NCI-H1436 (cell line): ENCODE results near the gene ZPBP.

Source experiments
- DNase-seq: peaks from one replicate; lab custom pipeline; 2025; lab: John Stamatoyannopoulos, UW

ZPBP gene, protein sequence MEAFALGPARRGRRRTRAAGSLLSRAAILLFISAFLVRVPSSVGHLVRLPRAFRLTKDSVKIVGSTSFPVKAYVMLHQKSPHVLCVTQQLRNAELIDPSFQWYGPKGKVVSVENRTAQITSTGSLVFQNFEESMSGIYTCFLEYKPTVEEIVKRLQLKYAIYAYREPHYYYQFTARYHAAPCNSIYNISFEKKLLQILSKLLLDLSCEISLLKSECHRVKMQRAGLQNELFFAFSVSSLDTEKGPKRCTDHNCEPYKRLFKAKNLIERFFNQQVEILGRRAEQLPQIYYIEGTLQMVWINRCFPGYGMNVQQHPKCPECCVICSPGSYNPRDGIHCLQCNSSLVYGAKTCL

DNA sequence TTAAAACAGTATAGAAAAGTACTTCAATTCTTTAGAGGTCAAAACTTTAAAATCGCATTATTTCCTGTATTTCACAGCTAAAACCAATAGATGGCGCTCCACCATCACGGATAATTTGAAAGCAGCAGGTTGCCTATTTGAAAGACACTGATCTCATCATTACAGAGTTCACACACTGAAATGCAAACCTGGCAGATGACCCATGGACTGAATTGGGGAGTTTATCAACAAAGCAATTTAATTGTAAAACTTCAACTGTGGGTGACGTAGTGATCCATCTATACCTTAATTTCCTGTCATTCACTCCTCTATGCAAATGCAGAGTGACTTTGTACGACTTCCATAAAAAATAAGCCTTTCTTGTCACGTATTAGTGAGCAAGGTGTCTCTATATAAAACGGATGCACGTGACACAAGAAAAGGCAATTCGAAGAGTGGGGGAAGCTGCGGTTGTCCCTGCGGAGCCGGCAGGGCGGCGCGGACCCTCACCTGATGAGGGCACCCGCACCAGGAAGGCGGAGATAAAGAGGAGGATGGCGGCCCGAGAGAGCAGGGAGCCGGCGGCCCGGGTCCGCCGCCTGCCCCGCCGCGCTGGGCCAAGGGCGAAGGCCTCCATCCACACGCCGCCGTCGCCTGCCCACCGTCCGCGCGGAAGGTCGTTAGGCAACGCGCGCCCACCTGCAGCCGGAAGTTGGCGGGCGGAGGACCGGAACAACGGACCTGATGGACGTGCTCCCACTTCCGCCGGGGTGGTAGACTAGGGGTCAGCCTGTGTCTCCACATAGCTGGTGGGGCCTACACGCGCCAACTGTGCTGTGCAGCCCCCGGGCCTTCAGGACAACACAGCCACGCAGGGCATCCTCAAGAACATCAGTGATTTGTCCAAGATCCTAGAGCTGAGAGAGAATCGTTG lies at the start of gene ZPBP:
Gene ZPBP, minus strand, starts transcription at position 668 of the 913 bp plus-strand sequence. Its CDS starts 52 bp downstream, at position 616.
- peak; percentile 24 for DNase-seq

DNA sequence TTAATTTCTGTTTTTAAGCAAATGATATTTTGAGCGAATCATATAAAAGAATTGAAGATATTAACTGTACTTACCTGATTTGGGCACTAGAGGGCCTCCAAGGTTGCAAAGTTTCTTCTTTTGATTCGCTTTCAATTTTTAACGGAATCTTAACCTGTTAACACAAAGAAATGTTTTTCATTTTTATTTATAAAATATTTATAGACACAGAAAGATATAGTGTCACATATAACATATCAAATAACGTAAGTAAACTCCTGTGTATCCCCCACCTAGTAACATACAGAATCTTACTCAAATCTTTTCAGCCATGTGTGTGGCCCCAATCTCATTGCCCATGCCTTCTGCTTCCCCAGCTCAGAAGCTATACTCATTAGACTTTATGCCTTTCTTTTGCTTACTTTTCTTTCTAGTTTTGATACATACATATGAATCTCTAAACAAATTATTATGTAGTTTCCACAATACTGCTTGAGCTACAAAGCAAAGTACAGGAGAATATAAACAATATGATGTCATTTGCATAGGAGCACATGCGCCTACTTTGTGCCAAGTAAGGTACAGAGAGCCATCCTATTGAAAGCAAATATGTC lies 49.5 kb upstream of the ZPBP start:
- DNase-seq = peak; percentile 30

DNA sequence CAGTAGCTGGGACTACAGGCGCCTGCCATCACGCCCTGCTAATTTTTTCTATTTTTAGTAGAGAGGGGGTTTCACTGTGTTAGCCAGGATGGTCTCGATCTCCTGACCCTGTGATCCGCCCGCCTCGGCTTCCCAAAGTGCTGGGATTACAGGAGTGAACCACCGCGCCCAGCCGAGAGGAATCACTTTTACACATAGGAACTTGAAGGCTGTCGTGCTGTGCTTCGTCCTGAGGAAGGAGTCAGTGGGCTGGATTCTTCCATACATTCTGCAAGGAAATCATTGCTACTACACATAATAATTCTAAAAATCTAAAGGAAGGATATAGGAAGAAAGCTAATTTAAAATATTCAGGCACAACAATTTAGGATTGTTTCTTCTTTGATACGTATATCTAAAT lies 48.8 kb upstream of the ZPBP start:
- DNase-seq = no peak

DNA sequence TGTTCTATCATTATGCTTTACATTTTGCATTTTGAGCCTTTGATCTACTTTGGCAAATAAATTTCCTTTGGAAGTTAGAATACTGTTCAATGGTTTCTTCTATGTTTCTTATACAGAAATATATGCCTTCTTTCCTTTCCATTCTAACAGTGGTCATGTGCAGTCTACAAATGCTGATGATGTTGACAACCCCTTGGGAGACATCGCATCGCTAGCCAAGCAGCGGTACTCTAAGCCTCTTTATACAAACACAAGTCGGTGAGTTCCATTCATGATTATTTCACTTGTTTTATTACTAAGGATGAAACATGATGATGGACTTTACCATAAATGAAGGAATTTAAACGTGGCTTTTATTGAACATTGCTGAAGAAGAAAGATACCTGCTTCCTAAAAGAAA lies 48.1 kb upstream of the ZPBP start:
- DNase-seq = no peak

DNA sequence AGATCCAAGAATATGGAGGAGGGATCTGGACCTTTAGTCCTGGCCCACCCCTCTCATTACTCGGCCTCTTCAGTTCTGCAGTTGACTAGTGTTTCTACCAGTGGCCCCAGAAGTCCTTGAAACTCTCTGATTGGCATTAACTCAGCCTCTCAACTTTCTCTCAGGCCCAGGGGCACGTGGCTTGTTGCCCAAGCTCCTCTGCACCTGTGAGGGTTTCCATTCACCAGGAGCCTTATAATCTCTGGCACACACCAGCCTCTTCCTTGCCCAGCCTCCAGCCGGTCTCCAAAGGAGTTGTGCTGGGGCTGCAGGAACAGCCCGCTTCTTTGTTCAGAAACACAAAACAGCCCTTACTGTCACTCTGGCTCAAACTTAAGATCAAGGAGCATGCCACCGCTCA lies 47.6 kb upstream of the ZPBP start:
- no peak for DNase-seq

DNA sequence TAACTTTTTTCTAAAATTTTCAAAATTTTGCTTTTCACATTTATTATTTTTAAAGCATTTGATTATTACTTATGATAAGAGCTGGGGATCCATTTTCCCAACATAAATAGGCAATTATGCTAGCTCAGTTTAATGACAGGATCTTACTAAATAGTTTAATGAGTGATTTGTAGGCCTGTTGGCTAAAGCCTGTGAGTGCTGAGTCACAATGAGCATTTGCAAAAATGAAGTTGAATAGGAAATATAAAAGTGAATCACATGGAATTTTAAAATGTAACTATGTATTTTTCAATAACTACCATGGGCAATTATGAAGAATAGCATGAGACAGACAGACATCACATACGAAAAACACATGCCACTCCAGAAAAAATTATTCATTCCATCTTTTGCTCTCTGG lies 45.1 kb upstream of the ZPBP start:
- no peak for DNase-seq

DNA sequence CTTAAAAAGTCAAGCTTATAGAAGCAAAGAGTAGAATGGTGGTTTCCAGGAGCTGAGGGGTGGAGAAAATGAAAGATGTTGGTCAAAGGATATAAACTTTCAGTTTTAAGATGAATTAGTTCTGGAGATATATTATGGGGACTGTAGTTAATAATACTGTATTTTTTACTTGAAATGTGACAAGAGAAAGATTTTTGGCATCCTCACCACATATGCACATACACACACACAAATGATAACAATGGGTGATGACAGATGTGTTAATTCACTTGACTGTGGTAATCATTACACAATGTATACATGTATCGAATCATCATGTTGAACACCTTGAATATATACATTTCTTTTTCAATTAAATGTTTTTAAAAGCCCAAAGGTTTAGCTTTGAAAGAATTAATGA lies 32.7 kb upstream of the ZPBP start:
- DNase-seq = no peak

DNA sequence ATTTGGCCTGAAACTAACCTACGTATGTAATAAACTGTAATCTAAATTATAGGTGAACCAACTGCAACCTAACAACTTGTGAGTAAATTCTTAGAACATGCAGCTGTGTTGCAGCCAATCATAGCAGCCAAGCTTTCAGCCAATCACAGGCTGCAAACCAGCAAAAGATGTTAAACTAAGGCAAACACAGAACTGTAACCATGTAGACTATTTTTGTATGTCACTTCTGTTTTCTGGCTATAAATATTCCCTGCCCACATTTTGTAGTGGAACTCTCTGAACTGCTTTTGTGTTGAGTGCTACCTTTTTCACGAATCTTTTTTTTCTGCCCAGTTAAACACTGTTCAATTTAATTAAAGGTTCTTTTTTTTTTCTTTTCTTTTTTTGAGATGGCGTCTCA lies 28.2 kb upstream of the ZPBP start:
- no peak for DNase-seq

DNA sequence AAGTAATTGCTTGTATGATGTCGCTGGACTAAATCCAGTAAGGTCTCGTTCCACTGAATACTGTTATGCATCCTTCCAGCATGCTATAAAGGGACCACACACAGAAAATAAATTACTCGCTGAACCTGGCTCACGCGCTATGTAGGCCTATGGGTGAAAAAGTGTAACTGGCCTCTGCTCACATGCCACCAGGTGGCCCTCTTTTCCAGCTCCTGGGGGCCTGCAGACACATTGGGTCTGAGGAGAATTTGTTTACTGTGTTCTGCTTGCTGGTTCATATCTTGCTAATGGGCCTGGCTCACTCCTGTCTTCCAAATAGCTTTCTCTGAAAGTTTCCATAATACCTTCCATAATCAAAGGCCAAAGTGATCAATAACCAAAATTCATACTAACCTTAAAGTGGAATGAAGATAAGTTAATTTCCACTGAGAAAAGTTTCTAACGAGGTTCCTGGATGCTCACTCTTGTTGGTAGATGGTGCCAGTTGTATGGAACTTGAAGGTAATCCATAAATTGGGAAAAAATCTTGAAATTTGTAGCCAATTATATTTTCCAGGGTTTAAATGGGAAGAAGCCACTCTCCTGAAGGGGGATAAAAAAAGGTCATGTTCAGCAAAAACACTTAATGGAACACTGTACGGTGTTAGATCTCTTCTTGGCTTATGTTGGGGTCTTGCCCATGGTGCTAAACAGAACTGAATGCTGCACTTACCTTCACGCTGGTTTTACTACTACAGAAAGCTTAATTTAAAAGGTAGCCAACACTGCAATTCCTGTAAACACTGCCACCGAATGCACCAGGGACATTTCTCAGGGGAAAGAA lies 27.0 kb upstream of the ZPBP start:
- no peak for DNase-seq

DNA sequence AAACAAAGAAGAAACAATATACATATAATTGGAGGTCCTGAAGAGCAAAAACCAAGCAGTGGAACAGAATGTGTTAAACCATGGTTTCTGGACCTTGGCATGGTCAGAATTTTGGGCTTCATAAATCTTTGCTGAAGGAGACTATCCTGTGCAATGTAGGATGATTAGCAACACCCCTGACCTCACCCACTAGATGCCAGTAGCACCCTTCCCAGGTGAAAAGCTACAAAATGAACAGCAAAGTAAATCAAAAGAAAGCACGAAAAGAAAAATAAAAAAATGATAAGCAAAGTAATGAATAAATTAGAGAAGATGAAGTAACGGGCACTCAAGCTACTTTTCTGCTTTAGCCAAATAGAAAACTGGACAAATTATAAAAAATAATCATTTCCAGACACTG lies 19.2 kb upstream of the ZPBP start:
- no peak for DNase-seq

DNA sequence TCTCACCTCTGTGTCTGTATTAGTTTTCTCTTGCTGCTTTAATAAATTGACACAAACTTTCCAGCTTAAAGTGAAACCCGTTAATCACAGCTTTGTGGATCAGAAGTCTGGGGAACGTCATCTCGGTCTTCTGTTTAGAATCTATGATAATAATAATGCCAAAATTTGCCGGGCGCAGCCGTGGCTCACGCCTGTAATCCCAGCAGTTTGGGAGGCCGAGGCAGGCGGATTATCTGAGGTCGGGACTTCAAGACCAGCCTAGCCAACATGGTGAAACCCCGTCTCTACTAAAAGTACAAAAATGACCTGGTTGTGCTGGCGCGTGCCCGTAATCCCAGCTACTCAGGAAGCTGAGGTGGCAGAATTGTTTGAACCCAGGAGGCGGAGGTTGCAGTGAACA lies 8.8 kb upstream of the ZPBP start:
- DNase-seq = no peak

DNA sequence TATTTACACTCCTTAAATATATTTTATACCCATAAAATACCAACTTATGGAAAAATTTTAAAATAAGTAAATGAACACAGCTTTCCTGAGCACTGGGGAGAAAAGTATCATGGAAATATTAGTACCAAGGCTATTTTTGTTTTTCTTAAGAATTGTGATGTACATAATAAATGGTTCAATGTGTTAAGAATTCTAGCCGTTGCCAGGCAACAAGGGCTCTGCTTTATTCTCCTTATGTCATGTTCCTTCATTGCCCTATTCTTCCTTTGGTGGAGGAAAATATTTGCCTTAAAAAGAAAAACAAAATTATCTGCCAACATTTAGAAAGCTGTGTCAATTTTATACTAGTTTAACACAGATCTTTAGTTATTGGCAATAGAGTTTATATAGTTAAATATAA lies 2.6 kb upstream of the ZPBP start:
- DNase-seq = no peak

DNA sequence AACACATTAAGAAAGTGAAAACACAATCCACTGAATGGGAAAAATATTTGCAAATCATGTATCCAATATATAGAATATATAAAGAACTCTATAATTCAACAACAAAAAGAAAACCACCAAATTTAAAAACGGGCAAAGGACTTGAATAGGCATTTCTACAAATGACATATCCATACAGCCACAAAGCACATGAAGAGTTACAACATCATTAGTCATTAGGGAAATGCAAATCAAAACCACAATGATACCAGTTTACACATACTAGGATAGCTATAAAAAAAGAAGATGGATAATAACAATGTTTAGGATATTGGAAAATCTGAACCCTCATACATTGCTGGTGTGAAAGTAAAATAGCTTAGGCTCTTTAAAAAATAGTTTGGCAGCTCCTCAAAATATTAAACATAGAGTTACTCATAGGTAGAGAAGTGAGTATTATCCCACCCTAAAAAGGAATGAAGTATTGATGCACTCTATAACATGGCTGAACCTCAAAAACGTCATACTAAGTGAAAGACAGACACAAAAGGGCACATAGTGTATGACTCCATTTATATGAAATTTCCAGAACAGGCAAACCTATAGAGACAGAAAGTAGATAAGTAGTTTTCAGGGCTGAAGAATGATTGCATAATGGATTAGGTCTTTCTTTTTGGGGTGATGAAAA lies 4.5 kb downstream of the ZPBP start:
- no peak for DNase-seq

DNA sequence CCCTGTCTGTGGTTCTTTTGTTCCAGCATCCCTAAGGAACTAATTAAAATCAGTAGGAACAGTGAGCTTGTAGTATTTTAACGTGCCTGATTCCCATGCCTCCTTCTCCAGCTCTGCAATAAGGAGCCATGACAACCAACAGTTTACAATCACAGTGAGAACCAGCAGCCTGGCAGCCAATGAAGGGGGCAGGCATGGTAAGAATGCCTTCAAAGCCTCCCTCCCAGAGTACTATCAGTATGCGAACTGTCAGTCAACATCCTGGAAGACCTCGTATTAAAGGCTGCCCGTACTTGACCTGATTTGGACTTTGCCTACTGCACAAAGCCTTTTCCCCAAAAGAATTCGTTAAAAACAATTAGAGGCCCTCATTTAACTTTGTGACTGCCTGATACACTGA lies 7.7 kb downstream of the ZPBP start:
- DNase-seq = no peak

DNA sequence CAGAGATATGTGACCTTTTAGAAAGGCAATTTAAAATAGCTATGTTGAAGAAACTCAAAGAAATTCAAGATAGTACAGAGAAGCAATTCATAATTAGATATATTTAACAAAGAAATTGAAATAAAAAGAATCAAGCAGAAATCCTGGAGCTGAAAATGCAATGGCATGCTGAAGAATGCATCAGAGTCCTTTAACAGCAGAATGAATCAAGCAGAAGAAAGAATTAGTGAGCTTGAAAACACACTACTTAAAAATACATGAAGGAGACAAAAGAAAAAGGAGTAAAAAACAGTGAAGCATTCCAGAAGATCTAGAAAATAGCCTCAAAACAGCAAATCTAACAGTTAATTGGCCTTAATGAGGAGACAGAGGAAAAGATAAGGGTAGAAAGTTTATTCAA lies 20.0 kb downstream of the ZPBP start:
- no peak for DNase-seq

DNA sequence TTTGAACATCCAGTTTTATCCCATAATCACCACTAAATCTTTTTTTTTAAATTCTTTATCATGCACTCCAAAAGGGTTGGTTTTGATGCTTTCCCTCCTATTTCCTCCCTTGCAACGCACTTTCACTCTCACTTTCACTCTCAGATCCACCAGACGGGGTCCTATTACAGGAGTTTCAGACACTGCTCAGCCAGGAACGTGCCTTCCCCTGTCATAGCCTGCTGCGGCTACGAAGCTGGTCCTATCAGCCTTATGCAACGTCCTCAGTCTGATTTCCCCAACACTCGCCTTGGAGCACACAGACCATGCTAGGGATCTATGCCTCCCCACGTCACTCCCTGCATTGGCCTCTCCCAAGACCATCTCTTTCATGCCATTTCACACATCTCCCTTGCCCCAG lies 23.4 kb downstream of the ZPBP start:
- DNase-seq = no peak

DNA sequence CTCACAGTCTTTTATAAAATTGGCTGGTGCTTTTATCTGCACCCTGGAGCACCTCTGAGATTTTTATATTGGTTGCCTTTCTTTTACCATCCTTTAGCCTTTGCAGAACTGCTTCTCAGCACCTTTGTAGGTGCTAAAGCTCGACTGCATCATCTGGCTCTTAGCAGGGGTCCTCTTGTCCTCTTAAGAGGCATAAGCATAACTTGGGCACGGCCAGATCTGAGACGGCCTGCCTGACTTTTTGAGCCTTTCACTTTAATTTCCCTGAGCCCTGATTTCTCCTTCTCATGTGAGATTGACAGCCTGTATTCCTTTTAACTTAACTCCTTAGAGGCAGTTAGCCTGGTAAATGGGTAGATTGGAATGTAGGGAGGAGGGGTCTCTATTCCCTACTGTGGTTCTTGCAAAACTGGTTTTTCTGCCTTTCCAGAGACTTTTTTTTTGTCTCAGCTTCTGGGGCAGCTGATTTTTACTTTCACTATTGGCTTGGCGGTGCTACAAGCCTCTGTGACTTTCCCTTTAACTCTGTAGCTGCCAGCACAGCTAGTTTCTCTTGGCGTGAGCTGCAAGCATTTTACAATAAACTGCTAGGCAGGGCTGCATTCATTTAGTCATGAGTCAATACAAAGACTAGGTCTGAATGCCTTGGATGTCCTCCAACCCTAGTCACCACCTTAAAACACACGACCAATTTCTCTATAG lies 24.0 kb downstream of the ZPBP start:
- DNase-seq = no peak

DNA sequence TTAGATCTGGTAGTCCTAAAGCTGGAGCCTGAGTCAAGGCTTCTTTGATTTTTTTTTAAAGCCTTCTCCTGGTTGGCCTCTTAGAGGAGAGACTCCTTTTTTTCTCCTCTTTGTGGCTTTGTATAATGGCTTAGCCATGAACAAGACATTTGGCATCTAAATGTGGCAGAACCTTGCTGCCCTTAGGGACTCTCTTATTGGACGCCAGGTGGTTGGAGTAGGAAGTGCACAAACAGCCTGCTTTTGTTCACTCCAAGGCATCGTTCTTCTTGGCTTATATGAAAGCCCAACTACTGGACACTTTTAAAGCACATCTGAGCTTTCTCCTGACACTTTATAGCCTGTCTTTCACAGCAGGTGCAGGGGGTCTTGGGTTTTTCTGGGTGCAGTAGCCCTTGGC lies 25.0 kb downstream of the ZPBP start:
- peak; percentile 10 for DNase-seq

DNA sequence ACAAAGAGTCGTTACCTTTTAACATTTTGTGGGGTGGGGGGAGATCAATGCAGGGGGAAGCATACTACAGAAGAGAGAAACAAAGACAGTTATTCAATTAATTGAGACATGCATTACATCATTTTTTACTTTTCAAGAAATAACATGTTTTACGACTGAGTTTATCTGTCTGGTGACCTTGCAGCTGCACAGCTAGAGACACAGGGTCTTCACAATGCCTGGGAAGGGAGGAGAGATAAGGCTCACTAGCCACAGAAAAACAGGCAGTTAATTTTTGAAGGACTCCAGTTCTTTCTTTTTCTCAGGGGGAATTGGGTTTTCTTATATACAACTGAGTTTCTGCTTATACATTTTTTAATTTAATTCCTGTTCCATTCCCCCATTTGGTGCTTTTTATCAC lies 30.1 kb downstream of the ZPBP start:
- DNase-seq = no peak

DNA sequence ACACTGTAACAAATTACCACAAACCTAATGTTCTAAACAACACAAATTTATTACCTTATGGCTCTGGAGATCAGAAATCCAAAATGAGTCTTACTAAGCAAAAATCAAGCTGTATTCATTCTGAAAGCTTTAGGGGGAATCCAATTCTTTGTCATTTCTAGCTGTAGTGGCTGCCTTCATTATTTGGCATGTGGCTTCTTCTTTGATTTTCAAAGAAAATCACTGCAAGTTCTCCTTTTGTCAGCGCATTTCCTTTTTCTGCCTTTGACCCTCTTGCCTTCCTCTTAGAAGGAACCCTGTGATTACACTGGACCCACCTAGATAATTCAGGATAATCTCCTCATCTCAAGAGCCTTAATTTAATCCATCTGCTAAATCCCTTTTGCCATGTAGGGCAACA lies 36.9 kb downstream of the ZPBP start:
- no peak for DNase-seq

DNA sequence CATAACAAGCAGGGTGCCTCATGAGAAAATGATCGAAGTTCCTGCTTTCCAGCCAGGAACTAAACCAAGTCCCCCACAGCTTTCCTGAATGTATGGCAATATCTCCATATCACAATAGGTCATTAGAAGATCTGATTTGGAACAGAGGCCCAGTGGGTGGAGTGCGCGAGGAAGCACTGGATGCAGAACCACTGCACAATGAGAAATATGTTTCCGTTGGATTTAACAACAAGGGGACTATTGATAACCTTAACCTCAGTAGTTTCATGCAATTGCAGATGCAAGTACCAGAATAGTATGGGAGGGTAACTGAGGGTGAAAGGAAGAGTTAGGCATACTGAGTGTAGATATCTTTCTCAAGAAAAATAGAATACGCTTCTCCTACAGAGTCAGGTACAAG lies 45.3 kb downstream of the ZPBP start:
- DNase-seq = no peak
